Measurements from ENCODE around the gene COL15A1.

The COL15A1 gene

GRCh38 chr9:99040911-99041582, 97.3 kb downstream of the COL15A1 start:
- DNase-seq, result no peak

- DNase-seq, result no peak
These were observed 97.9 kb downstream of the COL15A1 start for GRCh38 chr9:99041618-99042017.

- no peak for DNase-seq
These were observed 98.9 kb downstream of the COL15A1 start for GRCh38 chr9:99042620-99043019.

GRCh38 chr9:99044827-99045226, 101.1 kb downstream of the COL15A1 start:
- DNase-seq, result no peak

DNA sequence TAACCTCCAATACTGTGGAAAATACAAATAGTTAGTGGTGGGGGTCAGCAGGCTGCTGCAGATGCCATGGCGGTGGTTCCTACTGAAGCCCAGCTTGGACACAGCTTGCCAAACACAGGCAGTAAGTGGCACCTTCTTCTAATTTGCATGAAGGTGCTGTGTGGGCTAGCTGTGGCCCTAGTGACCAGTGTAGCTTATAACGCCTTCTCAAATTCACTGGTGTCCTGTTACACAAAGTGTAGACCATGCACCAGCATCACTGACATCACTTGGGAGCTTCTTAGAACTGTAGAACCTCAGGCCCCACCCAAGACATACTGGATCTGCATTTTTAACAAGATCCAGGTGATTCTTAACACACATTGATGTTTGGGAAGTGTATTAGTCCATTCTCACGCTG, 102.4 kb downstream of the COL15A1 start:
- DNase-seq, result no peak

GRCh38 chr9:99046542-99047071, 102.9 kb downstream of the COL15A1 start:
- no peak for DNase-seq

DNA sequence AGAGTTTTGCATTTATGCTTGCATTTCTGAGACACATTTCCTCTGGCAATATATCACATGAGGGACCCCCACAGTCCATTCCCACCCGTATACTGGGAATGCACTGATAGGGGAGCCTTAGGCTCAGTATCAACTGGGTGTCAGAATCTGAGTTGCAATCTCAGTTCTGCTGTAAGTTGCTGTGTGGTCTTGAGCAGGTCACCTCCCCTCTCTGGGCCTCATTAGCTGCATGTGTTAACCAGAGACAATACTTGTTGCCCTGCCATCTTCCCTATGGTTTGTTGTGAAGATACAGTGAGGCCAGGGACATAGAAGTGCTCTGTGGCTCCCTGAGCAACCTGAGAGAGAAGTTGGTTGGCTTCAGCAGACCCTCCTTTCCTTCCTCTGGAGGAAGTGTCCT, 105.5 kb downstream of the COL15A1 start:
- DNase-seq, result no peak

- no peak for DNase-seq
These were observed 105.9 kb downstream of the COL15A1 start for GRCh38 chr9:99049641-99050040.

DNA sequence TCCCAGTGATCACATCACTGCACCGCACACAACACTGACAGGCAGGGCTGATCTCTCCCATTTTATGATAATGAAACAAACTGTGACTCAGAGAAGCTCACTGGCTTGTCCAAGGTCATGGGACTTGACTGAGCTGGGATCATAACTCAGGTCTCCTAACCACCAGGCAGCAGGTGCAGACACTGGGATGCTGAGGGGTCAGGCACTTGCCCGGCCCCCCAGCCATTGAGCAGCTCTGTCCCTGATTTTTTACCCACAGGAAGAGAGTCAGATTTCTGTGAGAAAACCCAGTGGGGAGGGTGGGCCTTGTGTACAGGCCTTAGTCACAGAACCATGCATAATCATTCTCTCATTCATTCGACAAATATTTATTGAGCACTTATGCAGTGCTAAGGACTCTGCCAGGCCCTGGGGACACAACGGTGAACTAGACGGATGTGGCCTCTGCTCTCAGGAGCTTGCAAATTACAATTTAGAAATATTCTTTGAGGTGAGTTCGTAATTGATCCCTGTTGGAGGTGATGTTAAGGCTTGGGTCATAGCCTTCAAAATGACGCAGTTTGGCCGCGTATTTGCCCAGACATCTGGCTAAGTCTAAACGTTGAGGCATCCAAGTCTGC, 106.7 kb downstream of the COL15A1 start:
- DNase-seq, result no peak

DNA sequence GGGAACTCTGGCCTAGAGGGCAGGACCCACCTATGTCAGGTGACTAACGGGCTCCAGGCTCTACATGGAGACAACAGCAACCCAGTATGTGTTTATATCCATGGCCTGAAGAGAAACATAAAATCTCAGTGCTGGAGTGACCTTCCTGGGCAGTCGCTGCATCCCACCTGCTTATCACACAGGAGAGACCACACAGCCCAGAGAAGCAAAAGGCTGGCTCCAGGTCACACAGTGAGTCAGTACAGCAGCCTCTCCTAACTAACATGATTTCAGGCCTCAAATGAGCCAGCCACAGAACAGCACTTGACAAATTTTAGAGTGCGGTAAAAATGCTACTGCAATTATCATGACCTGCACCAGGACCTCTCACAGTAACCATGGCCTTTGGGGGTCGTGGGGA, 107.2 kb downstream of the COL15A1 start:
- no peak for DNase-seq

DNA sequence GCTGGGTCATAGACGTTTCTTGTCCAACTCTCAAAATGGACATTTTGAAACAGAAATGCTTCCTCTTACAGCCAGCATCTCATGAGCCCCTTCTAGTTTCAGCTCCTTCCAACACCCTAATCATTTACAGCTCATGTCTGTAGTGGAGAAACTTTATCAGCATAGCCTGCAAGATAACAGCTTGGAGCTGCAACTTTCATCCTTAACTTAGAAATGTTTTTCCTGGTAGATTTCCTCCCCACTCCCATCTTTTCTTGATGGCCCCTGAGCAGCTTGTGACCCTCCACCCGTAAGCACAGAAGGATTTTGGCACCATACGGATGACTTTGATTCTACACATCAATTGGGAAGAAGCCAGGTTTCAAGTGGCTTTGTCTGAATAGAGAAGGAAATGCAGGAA, 107.7 kb downstream of the COL15A1 start:
- no peak for DNase-seq

GRCh38 chr9:99051851-99052250, 108.1 kb downstream of the COL15A1 start:
- DNase-seq, result no peak

GRCh38 chr9:99052815-99053715, 109.4 kb downstream of the COL15A1 start:
- DNase-seq, result no peak

DNA sequence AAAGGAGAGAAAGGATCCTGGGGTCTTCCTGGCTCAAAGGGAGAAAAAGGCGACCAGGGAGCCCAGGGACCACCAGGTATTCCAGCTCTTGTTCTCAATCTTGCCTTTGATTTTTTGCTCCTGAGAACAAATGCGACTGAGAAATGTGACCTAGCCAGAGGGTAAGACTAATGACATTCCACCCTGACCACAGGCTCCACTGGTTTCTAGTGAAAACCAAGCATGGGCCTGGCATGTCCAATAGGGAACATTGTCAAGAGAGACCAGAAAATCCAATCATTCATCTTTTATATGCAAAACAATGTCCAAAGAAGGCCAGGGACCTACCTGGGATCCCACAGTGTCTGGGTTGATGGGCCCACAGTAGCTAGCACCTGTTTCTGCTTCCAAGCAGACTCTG, 110.9 kb downstream of the COL15A1 start:
- no peak for DNase-seq

GRCh38 chr9:99055384-99055783, 111.7 kb downstream of the COL15A1 start:
- DNase-seq, result no peak

DNA sequence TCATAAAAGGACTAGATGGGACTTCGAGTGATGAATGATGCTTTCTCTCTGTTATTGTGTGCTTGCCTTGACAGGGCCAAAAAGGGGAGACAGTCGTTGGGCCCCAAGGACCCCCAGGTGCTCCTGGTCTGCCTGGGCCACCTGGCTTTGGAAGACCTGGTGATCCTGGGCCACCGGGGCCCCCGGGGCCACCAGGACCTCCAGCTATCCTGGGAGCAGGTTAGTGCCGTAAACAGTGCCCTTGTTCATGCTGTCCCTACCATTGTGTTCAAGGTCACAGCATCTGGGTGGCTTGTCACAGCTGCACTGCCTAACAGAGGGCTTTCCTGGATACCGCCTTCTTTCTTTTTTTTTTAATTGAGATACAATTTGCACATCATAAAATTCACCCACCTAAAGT, 112.5 kb downstream of the COL15A1 start:
- no peak for DNase-seq

GRCh38 chr9:99056886-99057664, 113.4 kb downstream of the COL15A1 start:
- DNase-seq, result no peak

- DNase-seq, result no peak
These were observed 114.2 kb downstream of the COL15A1 start for GRCh38 chr9:99057665-99058625.

GRCh38 chr9:99058964-99059921, 115.5 kb downstream of the COL15A1 start:
- DNase-seq, result no peak

DNA sequence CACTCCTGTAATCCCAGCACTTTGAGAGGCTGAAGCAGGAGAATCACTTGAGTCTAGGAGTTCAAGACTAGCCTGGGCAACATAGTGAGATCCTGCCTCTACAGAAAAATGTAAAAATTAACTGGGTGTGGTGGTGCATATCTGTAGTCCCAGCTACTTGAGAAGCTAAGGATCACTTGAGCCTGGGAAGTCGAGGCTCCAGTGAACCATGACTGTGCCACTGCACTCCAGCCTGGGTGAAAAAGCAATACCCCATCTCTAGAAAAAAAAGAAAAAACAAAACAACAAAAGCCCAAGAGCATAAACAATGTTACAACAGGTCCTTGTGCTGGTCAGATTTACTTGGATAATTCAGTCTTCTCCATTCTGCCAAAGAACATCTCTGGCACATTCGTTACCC, 116.9 kb downstream of the COL15A1 start:
- no peak for DNase-seq

Measured in right forelimb (tissue), 1 donor.